Activated CD4-positive, CD25-positive, alpha-beta regulatory T cell treated with anti-CD3 and anti-CD28 coated beads, Interleukin-2, amount 50 U/mL, for 16 hours (primary cell): ENCODE measurements around the gene GOLT1A.

Source experiments
- DNase-seq: peaks from one replicate; pipeline ENCODE4 v3.0.0-alpha.2; 2020; ENCODE audit warnings: low read depth, low spot score

Gene GOLT1A

DNA sequence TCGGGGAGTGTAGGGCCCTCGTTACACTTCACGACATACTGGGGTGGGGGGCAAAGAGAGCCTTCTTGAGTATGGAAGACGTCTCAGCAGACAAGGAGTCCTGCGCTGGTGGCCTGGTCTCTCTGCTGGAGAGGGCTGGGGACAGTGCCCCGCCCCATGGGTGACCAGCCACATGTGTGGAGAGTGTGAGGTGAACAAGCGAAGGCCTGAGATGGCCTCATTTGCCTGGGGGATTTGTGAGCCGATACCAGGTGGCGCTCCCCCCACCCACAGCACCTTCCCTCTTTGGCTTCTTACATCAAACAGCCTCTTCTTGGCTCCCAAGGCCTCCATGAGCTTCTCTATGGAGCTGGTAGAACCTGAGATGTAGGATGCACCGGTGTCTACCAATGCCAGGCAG is 57.9 kb downstream of the GOLT1A start:
- DNase-seq: no peak

DNA sequence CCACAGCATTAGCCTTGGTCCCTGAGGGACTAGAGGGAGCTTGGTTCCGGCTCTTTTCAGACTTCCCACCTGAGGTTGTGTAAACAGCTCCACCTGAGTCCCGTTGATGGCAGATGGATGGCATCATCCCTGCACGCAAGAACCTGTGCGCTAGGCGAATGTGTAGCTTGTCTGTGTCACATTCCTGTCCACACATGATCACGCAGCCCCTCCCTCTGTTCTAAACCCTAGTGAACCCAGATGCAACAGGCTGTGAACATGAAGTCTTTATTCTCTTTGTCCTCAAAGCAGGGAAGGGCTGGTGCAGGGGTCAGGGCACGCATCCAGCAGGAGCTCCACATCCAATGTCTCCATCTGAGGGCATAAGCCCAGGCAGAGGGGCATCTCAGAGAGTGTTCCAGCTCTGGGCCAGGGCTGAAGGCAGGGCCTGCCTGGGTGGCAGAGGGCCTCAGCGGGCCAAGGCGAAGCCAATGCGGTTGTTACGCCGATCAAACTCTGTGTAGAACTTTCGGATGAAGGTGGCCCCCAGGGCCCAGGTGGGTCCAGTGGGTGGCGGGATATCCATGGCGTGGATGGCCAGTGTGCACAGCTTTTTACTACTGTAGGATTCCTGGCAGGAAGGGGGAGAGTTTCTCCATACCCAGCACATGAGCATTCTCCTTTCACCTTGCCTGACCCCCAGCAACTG is 59.1 kb downstream of the GOLT1A start:
- DNase-seq: no peak

DNA sequence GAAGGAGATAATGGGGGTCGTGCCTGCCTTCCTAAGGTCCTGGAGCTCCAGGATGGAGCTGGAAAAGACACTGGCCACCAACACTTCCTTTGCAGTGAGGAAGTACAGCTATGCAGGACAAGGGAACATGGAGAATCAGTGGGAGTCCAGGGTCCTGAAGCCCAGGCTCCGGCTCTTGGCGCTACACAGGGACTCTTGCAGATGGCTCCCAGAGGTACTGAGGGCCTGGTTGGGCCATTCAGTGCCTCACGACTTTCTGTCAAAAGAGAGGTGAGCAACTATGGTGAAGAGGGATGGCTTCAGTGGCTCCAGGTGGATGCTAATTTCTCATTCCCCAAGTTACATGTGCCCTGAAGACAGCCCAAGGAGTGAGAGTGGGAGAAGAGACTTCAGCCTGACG is 60.1 kb downstream of the GOLT1A start:
- DNase-seq: no peak

DNA sequence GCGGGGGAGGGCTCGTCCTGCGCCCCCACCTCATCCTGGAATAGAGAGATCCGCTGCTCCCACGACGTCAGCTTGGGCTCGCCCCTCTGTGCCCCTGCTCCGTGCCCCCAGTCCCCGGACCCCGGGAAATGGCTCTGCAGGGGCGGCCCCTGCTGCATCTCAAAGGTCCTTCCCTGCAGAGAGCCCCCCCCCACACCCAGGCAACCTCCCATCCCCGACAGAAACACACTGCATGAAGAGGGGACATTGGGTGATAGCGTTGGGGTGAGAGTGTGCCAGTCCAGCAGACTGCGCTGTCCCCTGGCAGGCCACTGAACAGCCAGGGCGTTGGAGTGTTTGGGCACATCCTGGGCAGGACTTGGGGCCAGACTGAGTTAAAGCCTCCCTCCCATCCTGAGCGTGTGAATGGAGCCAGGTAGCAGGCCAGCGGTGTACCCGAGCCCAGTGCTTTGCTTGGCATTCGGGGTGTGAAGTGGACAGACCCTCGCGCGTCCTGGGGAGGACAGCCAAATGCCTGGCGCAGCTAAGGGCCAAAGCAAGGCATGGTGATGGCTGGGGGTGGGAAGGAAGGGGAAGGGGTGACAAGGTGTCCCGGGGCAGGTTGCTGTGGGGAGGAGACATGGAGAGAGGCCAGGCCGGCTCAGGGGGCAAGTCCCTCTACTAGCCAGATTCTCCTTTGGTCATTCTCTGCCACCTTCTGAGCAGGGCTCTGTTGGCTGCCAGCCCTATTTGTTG is 61.3 kb downstream of the GOLT1A start:
- DNase-seq: no peak

DNA sequence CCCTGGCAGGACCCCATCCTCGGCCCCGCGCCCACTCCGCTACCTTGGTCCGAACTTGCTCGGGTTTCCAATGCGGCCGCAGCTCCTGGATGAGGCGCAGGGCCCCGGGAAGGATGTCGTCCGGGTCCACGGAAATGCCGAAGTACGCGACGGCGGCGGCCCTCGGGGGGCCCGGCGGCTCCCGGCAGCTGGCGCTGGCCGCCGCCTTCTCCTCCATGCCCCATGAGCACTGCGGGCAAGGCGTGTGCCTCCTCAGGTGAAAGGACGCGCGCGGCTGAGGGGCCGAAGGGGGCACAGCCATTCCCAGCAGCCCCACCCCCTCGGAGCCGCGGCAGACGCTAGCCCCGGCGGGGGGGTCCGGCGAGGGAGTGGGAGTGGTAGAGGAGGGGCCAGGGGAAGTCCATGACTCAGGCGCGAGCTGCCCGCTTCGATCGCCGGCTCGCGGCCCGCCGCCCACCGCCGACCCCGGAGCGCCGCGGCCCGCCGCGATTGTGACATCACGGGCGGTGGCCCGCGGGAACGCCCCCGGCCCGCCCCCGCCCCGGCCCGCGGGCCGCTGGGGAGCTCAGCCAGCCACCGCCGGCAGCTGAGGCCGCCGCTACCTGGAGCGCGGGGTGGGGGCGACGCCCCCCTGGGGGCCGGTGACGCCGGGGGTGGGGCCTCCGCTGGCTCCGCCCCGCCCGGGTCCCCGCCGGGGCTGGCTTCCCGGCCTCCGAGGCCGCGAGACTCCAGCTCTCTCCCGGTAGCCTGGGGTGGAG is 62.1 kb downstream of the GOLT1A start, which contains the start of gene ETNK2:
TSS of gene ETNK2 (minus strand) at position 493 of the 758 bp plus-strand sequence. CDS start at position 301, 192 bp downstream.
- DNase-seq: no peak

DNA sequence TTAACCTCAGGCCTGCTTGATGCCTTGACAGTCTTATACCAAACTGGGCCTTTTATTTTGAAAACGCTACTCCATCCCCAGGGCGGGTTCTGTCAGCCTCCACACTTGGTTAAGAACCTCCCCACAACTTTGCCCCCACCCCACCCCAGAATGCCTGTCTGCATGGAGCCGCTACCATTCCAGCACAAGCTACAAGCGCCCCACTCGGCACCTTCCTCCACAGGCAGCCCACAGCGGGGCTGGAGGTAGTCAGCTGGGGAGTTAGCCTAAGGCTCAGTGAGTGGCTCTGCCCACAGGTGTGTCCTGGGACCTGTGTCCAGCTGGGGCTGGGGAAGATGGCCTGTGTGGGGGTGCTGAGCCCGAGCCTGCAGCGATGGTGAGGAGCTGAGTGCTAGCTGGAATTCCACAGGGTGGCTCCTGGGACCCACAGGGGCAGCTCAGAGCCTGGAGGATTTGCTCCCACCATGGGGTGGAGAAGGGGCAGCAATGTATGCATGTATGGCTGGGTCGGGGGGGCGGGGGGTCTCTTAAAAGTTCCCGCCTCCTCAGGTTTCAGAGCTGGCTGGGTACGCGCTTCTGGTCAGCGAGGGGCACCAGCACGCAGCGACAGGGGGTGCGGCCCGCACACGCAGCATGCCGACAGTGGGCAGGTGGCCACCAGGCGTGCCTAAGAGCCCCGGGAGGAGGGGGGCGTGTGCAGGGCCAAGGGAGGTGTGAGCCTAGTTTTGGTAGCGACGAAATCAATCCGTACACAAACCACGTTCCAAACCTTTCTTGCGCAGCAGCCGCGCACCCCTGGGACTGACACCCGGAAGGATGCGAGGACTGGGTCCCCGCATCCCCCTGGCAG is 62.9 kb downstream of the GOLT1A start:
- no peak for DNase-seq

DNA sequence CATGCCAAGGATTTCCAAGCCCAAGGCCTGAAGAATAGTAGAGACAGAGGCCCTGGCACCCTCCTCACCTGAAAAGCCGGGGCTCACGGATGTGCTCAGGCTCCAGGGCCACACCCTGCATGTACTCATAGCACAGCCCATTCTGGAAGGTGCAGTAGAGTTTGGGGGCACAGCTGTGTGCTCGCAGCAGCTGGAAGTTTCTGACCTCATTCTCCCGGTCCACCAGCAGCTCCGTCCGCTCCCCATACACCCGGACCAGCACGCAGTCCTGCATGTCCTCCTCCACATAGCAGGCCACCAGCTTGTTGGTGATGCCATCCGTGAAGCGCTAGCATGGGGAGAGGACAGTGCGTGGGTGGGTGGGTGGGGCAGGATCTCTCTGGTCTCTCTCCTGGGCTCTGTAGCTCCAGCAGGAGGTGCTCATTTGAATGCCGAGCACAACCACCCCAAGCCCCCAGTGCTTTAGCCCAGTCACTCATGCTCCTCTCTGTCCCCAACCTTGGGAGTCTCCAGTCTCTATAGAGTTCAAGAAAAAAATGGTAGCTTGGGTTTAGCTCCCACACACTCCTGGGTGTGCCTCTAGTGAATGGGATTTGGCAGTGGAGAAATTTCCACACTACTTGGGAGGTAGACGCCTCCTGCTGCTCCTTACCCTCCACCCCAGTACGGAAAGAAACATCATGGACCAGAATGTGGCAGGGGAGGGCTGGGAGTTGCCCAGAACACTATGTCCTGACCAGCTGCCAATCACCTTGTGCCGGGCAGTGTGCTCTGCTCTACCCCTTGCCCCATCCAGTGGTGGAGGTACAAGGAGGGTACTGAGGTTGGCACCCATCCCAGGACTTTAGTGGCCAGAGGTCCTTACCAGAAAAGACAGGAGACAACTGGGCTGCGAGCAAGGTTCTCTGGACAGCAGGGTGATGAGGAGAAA is 63.9 kb downstream of the GOLT1A start:
- DNase-seq: no peak

DNA sequence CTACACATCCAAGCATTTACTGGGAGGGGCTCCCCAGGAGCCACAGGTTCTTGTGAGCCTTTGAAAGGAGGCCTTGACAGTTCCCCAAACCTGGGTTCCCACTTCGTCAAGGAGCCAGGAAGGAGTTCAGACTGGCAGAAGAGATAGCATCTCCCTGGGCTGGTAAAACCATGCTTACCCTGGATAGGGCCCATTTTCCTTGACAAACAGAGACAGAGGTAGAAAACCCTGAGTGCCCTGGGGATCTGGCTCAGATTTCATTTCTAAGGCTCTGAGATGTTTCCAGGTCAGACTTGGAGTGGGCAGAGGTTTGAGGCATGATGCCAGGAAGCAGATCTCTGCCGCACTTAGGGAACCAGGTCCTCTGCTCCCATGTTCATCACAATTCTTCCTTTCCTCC is 64.7 kb downstream of the GOLT1A start:
- DNase-seq: no peak
